Brain microvascular endothelial cell (primary cell): ENCODE results near the gene RNF133.

ENCODE experiments used
- DNase-seq: peaks from one replicate; pipeline ENCODE4 v3.0.0-alpha.2; 2020
- H3K27ac ChIP-seq: fragments of 250-450 bp; sonication (Bioruptor Pico); 2 replicates; pipeline ENCODE4 v1.5.1; 2020; ENCODE audit warnings: mild to moderate bottlenecking, moderate library complexity
- H3K27me3 ChIP-seq: fragments of 250-450 bp; sonication (Bioruptor Pico); replicated peaks from 2 replicates; pipeline ENCODE4 v1.5.1; 2020; ENCODE audit warnings: mild to moderate bottlenecking
- H3K36me3 ChIP-seq: fragments of 250-450 bp; sonication (Bioruptor Pico); replicated peaks from 2 replicates; pipeline ENCODE4 v1.5.1; 2020; ENCODE audit warnings: mild to moderate bottlenecking
- H3K4me3 ChIP-seq: 2 replicates; pipeline ENCODE4 v1.5.1; 2011; ENCODE audit warnings: low read depth, mild to moderate bottlenecking, control low read depth, low read length, moderate library complexity
- in situ Hi-C: cut with HindIII; loops from 2 replicates; pipeline ENCODE4 v1.10.0; 2017; ENCODE audit warnings: low sequenced_read_pairs, low pct_ligation_motif_present
- TF ChIP-seq, protein P1 (sequence below): IDR thresholded peaks from 2 replicates; pipeline ENCODE4 v1.5.1; 2011; ENCODE audit warnings: low read depth, mild to moderate bottlenecking, moderate library complexity, low read length, control low read depth, inconsistent platforms; ENCODE audit errors: missing control alignments

RNF133 gene

DNA sequence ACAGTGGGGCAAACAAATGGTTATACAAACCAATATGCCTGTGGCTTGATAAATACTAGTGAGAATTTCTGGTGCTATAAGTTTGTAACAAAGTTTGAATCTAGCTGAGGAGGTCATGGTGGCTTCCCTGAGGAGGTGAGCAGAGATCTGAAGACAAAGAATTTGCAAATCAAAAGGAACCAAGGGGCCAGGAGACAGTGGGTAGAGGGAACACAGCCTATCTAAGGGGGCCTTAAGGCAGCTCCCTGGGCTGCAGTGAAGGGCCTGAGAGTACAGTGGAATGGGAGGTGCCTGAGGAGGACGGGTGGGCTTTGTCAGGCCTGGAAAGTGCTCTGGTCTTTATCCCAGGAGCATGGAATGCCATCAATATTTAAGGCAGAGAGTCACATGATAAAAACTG, 21.8 kb downstream of the RNF133 start:
- H3K27me3 ChIP-seq = no peaks in the 10 kb centered on the region
- DNase-seq = no peak
- TF ChIP-seq, protein P1, sequence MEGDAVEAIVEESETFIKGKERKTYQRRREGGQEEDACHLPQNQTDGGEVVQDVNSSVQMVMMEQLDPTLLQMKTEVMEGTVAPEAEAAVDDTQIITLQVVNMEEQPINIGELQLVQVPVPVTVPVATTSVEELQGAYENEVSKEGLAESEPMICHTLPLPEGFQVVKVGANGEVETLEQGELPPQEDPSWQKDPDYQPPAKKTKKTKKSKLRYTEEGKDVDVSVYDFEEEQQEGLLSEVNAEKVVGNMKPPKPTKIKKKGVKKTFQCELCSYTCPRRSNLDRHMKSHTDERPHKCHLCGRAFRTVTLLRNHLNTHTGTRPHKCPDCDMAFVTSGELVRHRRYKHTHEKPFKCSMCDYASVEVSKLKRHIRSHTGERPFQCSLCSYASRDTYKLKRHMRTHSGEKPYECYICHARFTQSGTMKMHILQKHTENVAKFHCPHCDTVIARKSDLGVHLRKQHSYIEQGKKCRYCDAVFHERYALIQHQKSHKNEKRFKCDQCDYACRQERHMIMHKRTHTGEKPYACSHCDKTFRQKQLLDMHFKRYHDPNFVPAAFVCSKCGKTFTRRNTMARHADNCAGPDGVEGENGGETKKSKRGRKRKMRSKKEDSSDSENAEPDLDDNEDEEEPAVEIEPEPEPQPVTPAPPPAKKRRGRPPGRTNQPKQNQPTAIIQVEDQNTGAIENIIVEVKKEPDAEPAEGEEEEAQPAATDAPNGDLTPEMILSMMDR = no peak
- no peaks in the 10 kb centered on the region for H3K36me3 ChIP-seq
- no peak overlapping the region for H3K27ac ChIP-seq
- in situ Hi-C loops = no loop called here
- H3K4me3 ChIP-seq = no peak overlapping the region

DNA sequence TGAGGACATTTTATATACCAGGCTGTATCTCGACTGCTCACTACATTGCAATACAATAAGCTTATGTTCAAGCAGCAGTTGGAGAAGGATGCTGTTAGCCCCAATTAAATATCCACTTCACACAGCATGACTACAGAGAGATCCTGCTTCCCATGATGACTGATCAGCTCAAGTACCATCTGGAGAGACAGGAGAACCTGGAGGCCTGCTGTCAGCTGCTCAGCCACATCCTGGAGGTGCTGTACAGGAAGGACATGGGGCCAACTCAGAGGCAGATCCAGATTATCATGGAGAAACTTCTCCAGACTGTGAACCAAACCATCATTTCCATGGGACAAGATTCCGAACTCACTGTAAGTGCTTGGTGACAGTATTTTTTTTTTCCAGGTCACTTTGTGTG, 22.5 kb downstream of the RNF133 start:
- no peak for DNase-seq
- no peak overlapping the region for H3K27ac ChIP-seq
- no peaks in the 10 kb centered on the region for H3K27me3 ChIP-seq
- TF ChIP-seq, protein P1 = no peak
- in situ Hi-C loops = no loop called here
- H3K4me3 ChIP-seq = no peak overlapping the region
- H3K36me3 ChIP-seq = no peaks in the 10 kb centered on the region

DNA sequence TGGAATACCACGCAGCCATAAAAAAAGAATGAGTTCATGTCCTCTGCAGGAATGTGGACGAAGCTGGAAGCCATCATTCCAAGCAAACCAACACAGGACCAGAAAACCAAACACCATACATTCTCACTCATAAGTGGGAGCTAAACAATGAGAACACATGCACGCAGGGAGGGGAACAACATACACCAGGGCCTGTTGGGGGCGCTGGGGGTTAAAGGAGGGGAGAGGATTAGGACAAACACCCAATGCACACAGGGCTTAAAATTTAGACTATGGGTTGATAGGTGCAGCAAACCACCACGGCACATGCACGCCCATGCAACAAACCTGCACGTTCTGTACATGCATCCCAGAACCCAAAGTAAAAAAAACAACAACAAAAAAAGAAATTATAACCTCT, 23.3 kb downstream of the RNF133 start:
- TF ChIP-seq, protein P1 = no peak
- no peak for DNase-seq
- no peak overlapping the region for H3K4me3 ChIP-seq
- in situ Hi-C loops = no loop called here
- H3K36me3 ChIP-seq = no peaks in the 10 kb centered on the region
- H3K27ac ChIP-seq = no peak overlapping the region
- H3K27me3 ChIP-seq = no peaks in the 10 kb centered on the region

DNA sequence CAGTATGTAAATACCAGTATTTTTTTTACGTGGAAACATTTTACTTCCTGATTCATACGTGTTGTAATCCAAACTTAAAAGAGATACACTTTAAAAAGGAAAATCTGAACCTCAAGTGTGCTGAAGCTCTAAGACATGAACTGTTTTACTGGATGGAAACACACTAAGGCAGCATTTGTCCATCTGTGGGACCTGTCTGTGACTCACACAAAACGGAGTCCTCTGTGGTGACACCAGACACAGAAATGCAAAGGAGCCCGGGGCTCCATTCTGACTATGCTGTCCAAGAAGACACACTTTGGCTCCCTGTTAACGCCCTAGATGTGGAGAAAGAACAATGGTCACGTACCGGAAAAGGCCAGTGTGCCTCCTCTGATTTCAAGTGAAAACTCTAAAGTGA, 23.9 kb downstream of the RNF133 start:
- TF ChIP-seq, protein P1 = no peak
- Histone ChIP-seq H3K27ac (no peak overlapping the region), H3K36me3 (no peaks in the 10 kb centered on the region), H3K27me3 (no peaks in the 10 kb centered on the region), H3K4me3 (no peak overlapping the region)
- in situ Hi-C loops = no loop called here
- DNase-seq = peak; percentile 40

DNA sequence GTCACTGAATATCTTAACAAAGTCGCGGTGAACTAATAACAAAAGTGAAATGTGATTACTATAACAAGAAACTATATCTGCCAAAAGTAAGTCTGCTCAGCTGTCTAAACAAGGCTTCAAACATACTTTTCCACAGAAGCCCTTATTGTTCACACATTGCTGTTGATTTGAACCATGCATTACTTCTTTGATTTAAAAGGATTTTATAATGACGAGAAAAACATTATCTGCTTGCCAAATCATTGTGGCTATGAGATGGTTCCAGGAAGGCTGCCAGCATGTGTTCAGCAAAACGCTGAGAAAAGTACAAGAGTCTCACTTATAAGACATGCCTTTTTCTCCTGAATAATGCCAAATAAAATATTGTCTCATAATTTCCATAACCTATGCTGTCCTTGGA, 24.4 kb downstream of the RNF133 start:
- no peak overlapping the region for H3K4me3 ChIP-seq
- H3K27me3 ChIP-seq = no peaks in the 10 kb centered on the region
- peak; percentile 72 for DNase-seq
- TF ChIP-seq, protein P1 = no peak
- no peak overlapping the region for H3K27ac ChIP-seq
- no peaks in the 10 kb centered on the region for H3K36me3 ChIP-seq
- in situ Hi-C loops = no loop called here

DNA sequence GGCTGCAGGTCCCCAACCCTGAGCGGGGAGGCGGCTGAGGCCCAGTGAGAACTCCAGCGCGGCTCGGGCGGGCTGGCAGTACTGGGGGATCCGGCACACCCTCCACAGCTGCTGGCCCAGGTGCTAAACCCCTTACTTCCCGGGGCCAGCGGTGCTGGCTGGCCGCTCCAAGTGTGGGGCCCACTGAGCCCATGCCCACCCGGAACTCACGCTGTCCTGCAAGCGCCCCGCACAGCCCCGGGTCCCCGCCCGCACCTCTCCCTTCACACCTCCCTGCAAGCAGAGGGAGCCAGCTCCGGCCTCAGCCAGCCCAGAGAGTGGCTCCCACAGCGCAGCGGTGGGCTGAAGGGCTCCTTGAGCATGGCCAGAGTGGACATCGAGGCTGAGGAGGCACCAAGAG, 25.0 kb downstream of the RNF133 start:
- Histone ChIP-seq H3K27ac (no peak overlapping the region), H3K4me3 (no peak overlapping the region), H3K36me3 (no peaks in the 10 kb centered on the region), H3K27me3 (no peaks in the 10 kb centered on the region)
- no peak for DNase-seq
- in situ Hi-C loops = no loop called here
- TF ChIP-seq, protein P1 = no peak
